Skin epidermis (tissue), 12 donors: Measurements from ENCODE around the gene CHAT.

Experiments
- H3K27ac ChIP-seq, 21 experiments: fragments of 200-600 bp; sonication (generic) in 11 of 21; one replicate each; pipeline ENCODE4 v1.5.0; 2020; ENCODE audit warnings: mild to moderate bottlenecking in 3 of 21, inconsistent platforms in 2 of 21, moderate library complexity in 2 of 21
- H3K4me3 ChIP-seq, 7 experiments: fragments of 200-600 bp; sonication (generic) in 2 of 7; one replicate each; pipeline ENCODE4 v1.5.0; 2020; ENCODE audit warnings: inconsistent platforms in 2 of 7, mild to moderate bottlenecking in 2 of 7, moderate library complexity in 1 of 7

Gene CHAT

DNA sequence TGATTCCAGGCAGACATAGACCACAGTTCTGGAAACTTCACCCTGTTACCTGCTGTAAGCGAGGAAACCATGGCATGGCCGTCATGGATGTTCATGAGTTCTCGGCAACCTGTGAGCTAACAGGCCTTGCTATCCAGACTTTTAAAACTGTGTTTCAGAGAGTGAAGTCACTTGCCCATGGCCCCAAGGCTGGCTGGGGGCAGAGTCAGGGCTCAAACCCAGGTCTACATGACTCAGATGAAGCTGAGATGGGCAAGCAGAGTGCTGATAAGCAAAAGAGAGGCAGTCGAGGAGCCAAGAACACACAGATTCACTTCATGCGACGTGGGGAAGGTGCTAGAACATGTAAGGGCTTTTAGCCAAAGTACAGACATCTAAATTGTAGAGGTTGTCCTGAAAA lies 97.1 kb downstream of the CHAT start:
- no peak overlapping the region for H3K4me3 ChIP-seq

DNA sequence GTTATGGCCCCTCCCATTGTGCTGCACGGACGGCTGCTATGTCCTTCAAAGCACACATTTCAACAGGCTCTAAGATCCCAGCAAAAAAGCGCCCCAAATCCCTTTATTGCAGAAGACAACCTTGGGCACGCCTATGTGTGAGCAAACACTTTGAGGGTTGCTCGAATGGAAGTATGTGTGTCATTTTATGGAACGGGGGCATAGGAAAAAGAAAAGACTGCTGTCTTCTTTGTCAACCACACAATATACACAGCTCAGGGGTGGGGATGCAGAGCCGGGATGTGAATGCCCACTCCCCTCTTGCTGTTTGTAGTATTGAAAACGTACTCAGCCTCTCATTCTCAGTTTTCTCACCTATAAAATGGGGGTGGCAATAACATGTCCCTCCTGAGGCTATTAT lies 97.6 kb downstream of the CHAT start:
- Histone ChIP-seq H3K27ac (no peak overlapping the region), H3K4me3 (no peak overlapping the region)

More for the DNA sequence above, 97.1 kb downstream of the CHAT start:
- no peak overlapping the region for H3K27ac ChIP-seq

DNA sequence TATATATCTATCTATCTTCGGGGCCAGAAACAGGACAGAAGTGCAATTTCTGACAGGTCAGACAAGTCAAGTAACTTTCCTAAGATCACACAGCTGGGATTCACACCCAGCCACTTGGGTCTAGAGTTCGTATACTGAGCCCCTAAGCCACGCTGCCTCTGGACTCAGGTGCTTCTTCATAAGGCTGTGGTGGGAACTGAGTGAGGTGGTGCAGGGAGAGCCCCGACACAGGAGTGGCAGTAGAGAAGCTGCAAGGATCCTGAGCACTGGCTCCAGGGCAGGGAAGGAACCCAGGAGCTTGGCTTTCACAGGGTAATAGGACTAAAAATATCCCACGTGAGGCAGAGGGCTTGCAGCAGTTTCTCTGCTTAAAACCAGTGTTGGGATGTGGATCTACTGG lies 99.4 kb downstream of the CHAT start:
- Histone ChIP-seq H3K4me3 (no peak overlapping the region), H3K27ac (no peak overlapping the region)
